ENCODE data around the gene ACACA.

Gene ACACA

GRCh38 chr17:37064206-37064605 is 342.4 kb downstream of the ACACA start:
- no peak for DNase-seq

GRCh38 chr17:37062021-37062420 is 344.6 kb downstream of the ACACA start:
- DNase-seq: no peak

- no peak for DNase-seq
Measured at GRCh38 chr17:37060928-37061327, 345.7 kb downstream of the ACACA start.

GRCh38 chr17:37060094-37060493 is 346.5 kb downstream of the ACACA start:
- DNase-seq: no peak

- DNase-seq: no peak
Measured at GRCh38 chr17:37059493-37059892, 347.1 kb downstream of the ACACA start.

GRCh38 chr17:37056622-37057021 is 350.0 kb downstream of the ACACA start:
- no peak for DNase-seq

GRCh38 chr17:37054894-37055293 is 351.7 kb downstream of the ACACA start:
- DNase-seq: no peak

- DNase-seq: no peak
Measured at GRCh38 chr17:37052450-37052849, 354.2 kb downstream of the ACACA start.

- no peak for DNase-seq
Measured at GRCh38 chr17:37051833-37052232, 354.8 kb downstream of the ACACA start.

- DNase-seq: no peak
Measured at GRCh38 chr17:37051381-37051780, 355.3 kb downstream of the ACACA start.

GRCh38 chr17:37050920-37051319 is 355.7 kb downstream of the ACACA start:
- no peak for DNase-seq

GRCh38 chr17:37048811-37049210 is 357.8 kb downstream of the ACACA start:
- no peak for DNase-seq

GRCh38 chr17:37047631-37048104 is 359.0 kb downstream of the ACACA start:
- DNase-seq: peak; percentile 79 to 81

- no peak for DNase-seq
Measured at GRCh38 chr17:37045351-37045922, 361.2 kb downstream of the ACACA start.

GRCh38 chr17:37043201-37043600 is 363.4 kb downstream of the ACACA start:
- DNase-seq: no peak

- no peak for DNase-seq
Measured at GRCh38 chr17:37041932-37042331, 364.7 kb downstream of the ACACA start.

- no peak for DNase-seq
Measured at GRCh38 chr17:37039269-37039668, 367.4 kb downstream of the ACACA start.

- no peak for DNase-seq
Measured at GRCh38 chr17:37037590-37038155, 369.0 kb downstream of the ACACA start.

All from stimulated activated CD4-positive, alpha-beta T cell treated with anti-CD3 and anti-CD28 coated beads, Interleukin-2, amount 100 ng/mL, for 48 hours (primary cell).